Epithelial cell of esophagus (primary cell): ENCODE data around the gene HOXA9.
A peak's percentile ranks its signal among the peaks of the same experiment; 100 is the strongest.

ENCODE experiments used
- DNase-seq: peaks from one replicate; pipeline ENCODE4 v3.0.0; 2010; ENCODE audit warnings: low read depth
- H3K4me3 ChIP-seq: 2 replicates; pipeline ENCODE4 v1.5.1; 2011; ENCODE audit warnings: mild to moderate bottlenecking, low read length, control low read depth
- TF ChIP-seq, protein P1 (sequence below): IDR thresholded peaks from 2 replicates; pipeline ENCODE4 v1.5.1; 2011; ENCODE audit warnings: low read depth, mild to moderate bottlenecking, low read length, control low read depth, inconsistent platforms; ENCODE audit not compliant: insufficient read depth; ENCODE audit errors: missing control alignments

HOXA9 gene

DNA sequence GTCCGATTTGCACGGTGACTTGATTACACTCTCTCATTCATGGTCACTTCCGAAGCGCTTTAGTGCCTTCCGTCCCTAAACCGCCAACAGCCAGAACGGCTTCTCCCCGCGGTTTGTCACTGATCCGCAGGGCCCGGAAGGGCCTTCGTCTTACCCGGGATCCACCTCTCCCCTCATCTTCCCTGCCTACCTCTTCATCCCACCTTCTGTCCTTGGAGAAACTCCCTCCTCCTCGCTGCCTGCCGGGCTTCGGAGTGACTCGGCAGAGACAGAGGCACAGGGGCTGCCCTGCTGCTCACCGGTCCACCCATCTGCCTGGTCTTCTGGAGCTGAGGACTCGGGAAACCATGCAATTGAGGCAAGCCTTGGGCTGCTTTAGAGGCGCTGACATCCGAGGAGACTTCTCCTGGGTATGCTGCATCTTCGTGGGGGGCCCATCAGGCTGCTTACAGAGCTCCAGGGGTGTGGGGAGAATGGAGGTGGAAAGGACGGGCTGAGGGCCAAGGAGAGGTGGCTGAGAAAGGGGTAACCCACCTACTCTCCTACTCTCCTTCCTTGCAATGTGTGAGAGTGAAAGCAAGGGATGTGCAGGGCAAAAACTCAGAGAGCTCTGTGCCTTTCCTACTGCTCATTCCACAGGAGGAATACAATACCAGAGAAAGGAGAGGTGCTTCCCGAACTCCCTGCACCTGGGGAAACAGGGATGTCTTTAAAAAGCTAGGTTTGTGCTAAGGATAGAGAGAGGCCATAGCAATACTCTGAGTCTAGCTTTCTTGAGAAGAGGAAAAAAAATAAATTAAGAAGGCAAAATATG, 20.7 kb upstream of the HOXA9 start:
- DNase-seq = no peak
- H3K4me3 ChIP-seq = no peak overlapping the region
- TF ChIP-seq, protein P1, sequence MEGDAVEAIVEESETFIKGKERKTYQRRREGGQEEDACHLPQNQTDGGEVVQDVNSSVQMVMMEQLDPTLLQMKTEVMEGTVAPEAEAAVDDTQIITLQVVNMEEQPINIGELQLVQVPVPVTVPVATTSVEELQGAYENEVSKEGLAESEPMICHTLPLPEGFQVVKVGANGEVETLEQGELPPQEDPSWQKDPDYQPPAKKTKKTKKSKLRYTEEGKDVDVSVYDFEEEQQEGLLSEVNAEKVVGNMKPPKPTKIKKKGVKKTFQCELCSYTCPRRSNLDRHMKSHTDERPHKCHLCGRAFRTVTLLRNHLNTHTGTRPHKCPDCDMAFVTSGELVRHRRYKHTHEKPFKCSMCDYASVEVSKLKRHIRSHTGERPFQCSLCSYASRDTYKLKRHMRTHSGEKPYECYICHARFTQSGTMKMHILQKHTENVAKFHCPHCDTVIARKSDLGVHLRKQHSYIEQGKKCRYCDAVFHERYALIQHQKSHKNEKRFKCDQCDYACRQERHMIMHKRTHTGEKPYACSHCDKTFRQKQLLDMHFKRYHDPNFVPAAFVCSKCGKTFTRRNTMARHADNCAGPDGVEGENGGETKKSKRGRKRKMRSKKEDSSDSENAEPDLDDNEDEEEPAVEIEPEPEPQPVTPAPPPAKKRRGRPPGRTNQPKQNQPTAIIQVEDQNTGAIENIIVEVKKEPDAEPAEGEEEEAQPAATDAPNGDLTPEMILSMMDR = no peak

DNA sequence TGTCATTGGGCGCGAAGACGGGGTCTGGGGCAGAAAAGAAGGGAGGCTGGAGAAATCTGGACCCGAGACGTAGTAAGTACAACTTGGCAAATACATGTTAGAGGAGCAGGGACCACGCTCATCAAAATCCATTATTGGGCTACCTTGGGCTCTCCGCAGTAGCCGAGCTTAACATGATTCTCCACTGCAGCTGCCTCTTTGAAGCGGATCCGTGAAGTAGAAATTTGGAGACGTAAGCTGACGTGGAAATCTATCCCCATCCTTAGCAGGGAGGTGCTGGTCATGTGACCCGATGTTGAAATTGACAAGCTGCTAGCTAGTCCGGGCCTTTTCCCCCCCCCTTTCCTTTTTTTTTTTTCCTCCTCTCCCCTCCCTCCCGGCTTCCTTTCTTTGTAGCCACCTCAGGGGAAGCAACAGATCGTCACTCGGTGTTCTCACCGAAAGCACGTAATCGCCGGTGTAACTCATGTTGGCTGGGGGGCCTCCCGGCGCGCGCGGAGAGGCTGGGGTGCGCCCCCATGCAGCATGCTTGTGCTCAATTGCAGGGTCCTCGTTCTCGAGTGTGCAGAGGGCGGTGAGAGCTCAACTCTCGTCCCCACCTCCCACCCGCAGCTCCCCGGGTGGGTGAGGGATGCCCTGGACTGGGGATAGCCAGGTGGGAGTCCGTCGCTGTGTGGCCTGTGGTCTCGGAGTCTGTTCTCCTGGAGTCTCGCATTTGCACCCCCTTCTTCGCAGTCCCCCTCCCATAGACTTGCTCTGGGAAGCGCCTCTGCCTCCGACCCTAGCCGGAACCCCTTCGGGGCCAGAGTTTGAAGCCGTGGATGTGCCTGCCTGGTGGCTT, 19.9 kb upstream of the HOXA9 start, which contains the start of gene HOXA11:
HOXA11 (minus strand) TSS at position 220 of the 841 bp plus-strand sequence; CDS start at position 132, 88 bp downstream.
- peak within 1 kb of the TSS; percentile 30 for H3K4me3 ChIP-seq
- DNase-seq = peak; percentile 44
- TF ChIP-seq, protein P1 = no peak

DNA sequence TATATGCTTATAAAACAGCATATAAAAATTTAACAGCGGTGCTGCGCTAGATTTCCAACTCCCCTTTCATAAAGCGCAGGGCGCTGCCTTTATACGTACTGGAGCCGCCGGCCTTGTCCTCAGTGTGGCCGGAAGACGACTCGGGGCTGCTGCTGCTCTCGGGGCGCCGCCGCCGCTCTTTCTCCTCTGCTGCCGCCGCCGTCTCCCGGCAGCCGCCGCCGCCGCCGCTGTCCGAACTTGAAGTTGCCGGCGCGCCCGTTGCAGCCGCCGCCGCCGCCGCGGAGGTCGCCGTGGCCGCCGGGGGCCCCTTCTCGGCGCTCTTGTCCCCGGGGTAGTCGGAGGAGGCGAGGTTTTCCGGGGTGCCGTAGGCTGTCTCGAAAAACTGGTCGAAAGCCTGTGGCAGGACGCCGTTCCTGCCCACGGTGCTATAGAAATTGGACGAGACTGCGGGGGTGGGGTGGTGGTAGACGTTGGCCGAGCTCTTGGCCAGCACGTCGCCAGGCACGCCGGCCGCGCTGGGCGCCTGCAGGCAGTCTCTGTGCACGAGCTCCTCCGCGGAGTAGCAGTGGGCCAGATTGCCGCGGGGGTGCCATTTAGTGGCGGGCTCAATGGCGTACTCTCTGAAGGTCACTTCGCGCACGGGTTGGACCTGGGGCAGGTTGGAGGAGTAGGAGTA, 19.1 kb upstream of the HOXA9 start:
- TF ChIP-seq, protein P1 = no peak
- H3K4me3 ChIP-seq = peak overlapping the region; percentile 30
- DNase-seq = peak; percentile 36

DNA sequence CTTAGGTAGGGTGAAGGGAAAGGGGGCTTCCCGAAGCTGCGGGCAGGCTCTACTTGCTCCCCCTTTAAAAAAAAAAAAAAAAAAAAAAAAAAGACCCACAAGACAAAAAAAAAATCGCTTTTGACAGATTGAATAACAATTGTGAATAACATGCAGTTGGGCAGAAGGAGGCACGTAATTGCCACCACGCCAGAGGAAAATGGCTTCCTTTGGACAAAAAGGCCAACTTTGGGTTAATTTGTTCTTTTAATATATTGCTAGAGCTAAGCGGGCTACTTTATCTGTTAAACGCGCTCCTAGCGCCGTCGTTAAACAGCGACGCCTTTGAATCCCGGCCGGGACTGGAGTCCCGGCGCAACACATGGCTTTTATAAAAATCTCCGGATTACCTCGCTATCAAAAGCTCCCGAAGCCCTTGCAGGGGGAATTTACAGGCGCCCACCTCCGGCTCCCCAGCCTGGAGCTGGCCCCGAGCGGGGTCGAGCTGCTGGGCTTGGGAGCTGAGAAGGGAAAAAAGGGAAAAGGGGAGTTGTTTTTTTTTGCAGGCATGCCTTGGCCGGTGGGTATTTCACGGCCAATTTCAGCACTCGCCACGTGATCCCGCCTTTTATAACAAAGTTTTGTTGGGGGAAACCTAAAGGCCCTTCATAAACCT, 18.5 kb upstream of the HOXA9 start:
- no peak for DNase-seq
- peak overlapping the region; percentile 30 for H3K4me3 ChIP-seq
- TF ChIP-seq, protein P1 = peak; percentile 5

DNA sequence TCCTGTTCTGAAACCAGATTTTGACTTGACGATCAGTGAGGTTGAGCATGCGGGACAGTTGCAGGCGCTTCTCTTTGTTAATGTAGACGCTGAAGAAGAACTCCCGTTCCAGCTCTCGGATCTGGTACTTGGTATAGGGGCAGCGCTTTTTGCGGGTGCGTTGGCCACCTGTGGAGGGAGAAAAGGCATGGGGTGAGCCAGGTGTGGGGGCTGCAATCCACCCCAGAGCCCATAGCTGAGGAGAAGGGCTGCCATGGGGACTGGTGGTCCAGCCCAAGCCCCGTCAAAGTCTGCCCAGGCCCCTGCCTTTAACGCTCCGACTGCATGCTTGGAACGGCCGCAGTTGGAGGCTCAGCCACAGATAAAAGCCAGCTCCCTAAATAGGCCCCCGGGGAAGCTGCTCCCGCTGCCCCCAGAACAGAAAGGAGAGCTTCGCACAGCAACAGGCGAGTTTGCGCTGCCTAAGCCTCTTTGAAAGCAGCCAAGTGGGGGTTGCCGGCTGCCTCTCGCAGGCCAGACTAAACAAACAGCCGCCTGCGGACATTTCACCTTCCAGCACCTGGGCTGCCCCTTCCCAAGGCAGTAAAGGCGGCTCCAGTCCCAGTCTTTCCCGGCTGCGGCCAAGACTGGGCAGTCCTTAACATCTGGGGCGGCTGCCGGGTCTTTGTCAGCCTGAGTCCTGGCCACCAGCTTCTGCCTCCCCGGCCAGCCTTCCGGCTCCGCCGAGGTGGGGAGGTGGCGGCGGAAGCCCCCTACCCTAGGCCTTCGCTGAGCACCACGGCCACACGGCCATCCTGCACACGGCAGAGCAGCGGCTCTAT, 17.7 kb upstream of the HOXA9 start:
- no peak overlapping the region for H3K4me3 ChIP-seq

More for the DNA sequence above, 17.7 kb upstream of the HOXA9 start:
- DNase-seq = no peak
- TF ChIP-seq, protein P1 = no peak
